Omental fat pad (tissue), 4 donors: Measurements from ENCODE around the gene CPOX. TPM values are rescaled to one million over a fixed set of nuclear protein-coding genes. Genes with fewer than 3 reads are reported as not detected.

Experiments
- ATAC-seq: fragments of 150-250 bp; one replicate; pipeline ENCODE4 v1.9.1; 2016; ENCODE audit warnings: mild to moderate bottlenecking, moderate library complexity; ENCODE audit not compliant: low FRiP score
- DNase-seq: peaks from one replicate; pipeline ENCODE4 v3.0.0-alpha.2; 2019; ENCODE audit warnings: low spot score
- CTCF ChIP-seq, 3 donors: fragments of 450-650 bp; IDR thresholded peaks; one replicate each; pipeline ENCODE4 v1.5.1; 2016 to 2017; ENCODE audit warnings: antibody characterized with exemption in 3 of 3, mild to moderate bottlenecking in 3 of 3, moderate library complexity in 2 of 3
- total RNA-seq, 4 donors: library from RNA; depleted of rRNA; stranded (reverse); fragments of >200 nt; gene quantifications; one replicate each; pipeline ENCODE4 v1.1.0, GENCODE V29; 2016

The CPOX gene
- total RNA-seq, 4 donors from 2014 or later = 10.6 to 27.7 (median 15.1) TPM

- no peak for ATAC-seq
- no peak for TF ChIP-seq CTCF (IDR thresholded peaks at IDR 0.05)
- no peak for DNase-seq
Measured at GRCh38 chr3:98531622-98532274, 61.7 kb downstream of the CPOX start, which contains the start of gene GPR15. Gene GPR15, plus strand, starts transcription at chr3:98531978. Its CDS starts 56 bp downstream, at chr3:98532034.

- DNase-seq (no peak), ATAC-seq (no peak)
- no peak for TF ChIP-seq CTCF (IDR thresholded peaks at IDR 0.05)
Measured at GRCh38 chr3:98530676-98531075, 62.7 kb downstream of the CPOX start.

GRCh38 chr3:98529856-98530459, 63.5 kb downstream of the CPOX start:
- DNase-seq (no peak), ATAC-seq (no peak)
- no peak for TF ChIP-seq CTCF (IDR thresholded peaks at IDR 0.05)

Other genes starting within 250 kb of the CPOX start
- not detected for gene OR5K4, start 239.8 kb downstream of the CPOX start, total RNA-seq
- not detected for gene OR5K3, start 202.9 kb downstream of the CPOX start, total RNA-seq
- gene OR5K1, start 130.4 kb downstream of the CPOX start, total RNA-seq = not detected
- not detected for gene OR5K2, start 95.9 kb downstream of the CPOX start, total RNA-seq
- gene CLDND1, start 70.7 kb downstream of the CPOX start, total RNA-seq = 100 to 1,000 TPM; 116 to 155 (median 139) TPM
- under 1 TPM in 1 of 4 donors, not detected in 3; 0.44 TPM for gene GPR15, start 61.6 kb downstream of the CPOX start, total RNA-seq
- gene ST3GAL6, start 169.7 kb upstream of the CPOX start, total RNA-seq = 10 to 100 TPM in 3 of 4 donors, 1 to 10 TPM in 1; 8.5 to 19.4 (median 16.0) TPM